ENCODE results near the gene TDRD7. TPM values are rescaled to one million over a fixed set of nuclear protein-coding genes. Genes with fewer than 3 reads are reported as not detected.

The TDRD7 gene
- total RNA-seq, 4 donors from 2014 or later, result 8.5 to 16.5 (median 13.3) TPM

- no peak for TF ChIP-seq CTCF (IDR thresholded peaks at IDR 0.05; ENCODE audit: low read depth)
Observed at GRCh38 chr9:97511655-97512427, 99.9 kb downstream of the TDRD7 start.

DNA sequence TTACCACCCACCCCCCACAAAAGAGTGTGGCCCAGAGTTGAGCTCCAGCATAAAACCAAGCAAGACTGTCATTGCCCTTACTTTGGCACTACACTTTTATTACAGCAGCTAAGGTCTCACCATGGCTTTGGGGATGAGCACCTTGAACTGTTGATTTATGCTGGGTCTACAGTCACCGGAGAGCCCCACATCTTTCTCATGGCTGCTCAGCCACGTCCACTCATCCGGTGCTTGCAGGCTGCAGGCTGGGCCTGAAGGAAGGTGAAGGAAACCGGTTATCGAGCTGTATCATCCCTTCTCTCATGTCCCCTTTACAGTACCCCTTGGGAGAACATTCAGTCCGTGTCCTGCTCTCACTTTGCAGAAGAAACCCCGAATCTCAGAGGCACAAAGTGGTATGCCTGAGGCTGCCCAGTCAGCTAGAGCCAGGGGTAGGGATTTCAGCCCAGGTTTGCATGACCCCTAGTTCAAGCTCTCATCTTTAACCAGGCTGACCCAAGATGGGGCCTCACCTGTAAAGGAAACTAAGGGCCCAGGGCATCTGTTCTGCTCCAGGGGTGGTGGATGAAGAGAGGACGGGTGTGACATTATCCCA, 101.2 kb downstream of the TDRD7 start:
- no peak for TF ChIP-seq CTCF (IDR thresholded peaks at IDR 0.05; ENCODE audit: low read depth)

DNA sequence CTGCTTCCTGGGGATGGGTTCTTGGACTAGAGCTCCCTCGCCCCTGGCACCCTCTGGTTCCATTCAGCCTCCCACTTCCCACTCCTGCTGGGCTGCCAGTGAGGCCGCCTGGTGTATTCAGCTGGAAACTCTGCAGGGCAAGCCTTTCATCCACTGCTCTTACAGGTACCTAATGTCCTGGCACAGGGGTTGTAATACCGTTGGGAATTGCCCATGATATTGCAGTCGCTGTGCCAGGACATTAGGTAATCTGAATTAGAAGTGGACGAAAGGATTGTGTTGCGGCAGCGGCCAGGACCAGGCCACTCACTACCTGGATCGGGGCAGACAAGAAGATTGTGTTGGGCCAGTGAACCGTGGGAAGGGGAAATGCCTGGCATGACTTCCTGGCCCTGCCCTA, 102.6 kb downstream of the TDRD7 start:
- no peak for TF ChIP-seq CTCF (IDR thresholded peaks at IDR 0.05; ENCODE audit: low read depth)

- no peak for TF ChIP-seq CTCF (IDR thresholded peaks at IDR 0.05; ENCODE audit: low read depth)
Observed at GRCh38 chr9:97515662-97516061, 103.8 kb downstream of the TDRD7 start.

GRCh38 chr9:97516111-97516510, 104.2 kb downstream of the TDRD7 start:
- TF ChIP-seq CTCF (IDR thresholded peaks at IDR 0.05; ENCODE audit: low read depth), result no peak

- no peak for TF ChIP-seq CTCF (IDR thresholded peaks at IDR 0.05; ENCODE audit: low read depth)
Observed at GRCh38 chr9:97517331-97518089, 105.6 kb downstream of the TDRD7 start.

Measured in subcutaneous adipose tissue (tissue), 4 donors.